GOT3 (cell line): ENCODE measurements around the gene SEC24B.

ENCODE experiments used
- DNase-seq: peaks from one replicate; lab custom pipeline; 2025; ENCODE audit warnings: mixed read lengths; lab: John Stamatoyannopoulos, UW

The SEC24B gene

GRCh38 chr4:109433205-109434006 is at the start of gene SEC24B:
TSS of gene SEC24B (plus strand) at chr4:109433815. CDS start at chr4:109433870, 55 bp downstream.
- DNase-seq: peak; percentile 56

- DNase-seq: no peak
Measured at GRCh38 chr4:109383823-109384222, 49.8 kb upstream of the SEC24B start.

GRCh38 chr4:109385260-109385659 is 48.4 kb upstream of the SEC24B start:
- DNase-seq: no peak

- no peak for DNase-seq
Measured at GRCh38 chr4:109389369-109390114, 44.1 kb upstream of the SEC24B start.

DNA sequence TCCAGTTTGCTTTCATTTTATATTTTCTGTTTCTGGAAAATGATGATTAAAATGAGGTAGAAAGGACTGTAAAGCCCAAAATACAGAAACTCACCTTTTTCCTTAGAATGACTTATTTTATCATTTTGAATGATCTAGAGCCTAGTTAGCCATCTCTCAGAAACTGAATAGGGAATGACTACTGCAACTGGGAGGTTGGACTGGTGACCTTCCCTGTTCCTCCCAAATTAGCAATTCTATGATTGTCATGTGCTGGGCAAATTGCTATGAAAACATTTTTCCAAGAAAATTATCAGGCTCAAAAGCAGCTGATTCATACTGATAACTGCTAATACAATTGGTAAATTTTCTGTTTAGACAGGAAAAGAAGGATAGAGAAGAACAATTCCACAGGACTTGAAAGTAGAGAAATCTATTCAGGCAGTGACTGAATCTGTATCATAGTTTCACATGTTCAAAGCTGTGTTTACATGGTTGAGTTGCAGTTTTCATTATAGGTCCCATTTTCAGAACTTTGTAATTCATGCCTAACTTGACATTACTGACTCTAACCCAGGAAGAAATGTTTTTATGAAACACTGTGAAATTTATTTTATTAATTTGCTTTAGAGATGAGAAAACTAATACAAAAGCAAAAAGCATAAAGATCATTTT is 43.4 kb upstream of the SEC24B start:
- DNase-seq: no peak

DNA sequence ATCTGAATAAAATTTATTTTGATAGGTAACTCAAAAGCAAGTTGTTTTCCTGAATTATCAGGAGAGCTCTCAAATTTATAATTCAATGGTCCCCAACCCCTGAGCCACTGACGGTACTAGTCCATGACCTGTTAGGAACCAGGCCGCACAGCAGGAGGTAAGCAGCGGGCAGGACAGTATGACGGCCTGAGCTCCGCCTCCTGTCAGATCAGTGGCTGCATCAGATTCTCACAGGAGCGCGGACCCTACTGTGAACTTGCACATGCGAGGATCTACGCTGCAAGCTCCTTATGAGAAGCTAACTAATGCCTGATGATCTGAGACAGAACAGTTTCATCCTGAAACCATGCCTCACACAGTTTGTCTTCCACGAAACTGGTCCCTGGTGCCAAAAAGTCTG is 37.9 kb upstream of the SEC24B start:
- no peak for DNase-seq

GRCh38 chr4:109398928-109399327 is 34.7 kb upstream of the SEC24B start:
- no peak for DNase-seq

GRCh38 chr4:109406337-109406931 is 27.2 kb upstream of the SEC24B start:
- no peak for DNase-seq

GRCh38 chr4:109407027-109407737 is 26.4 kb upstream of the SEC24B start:
- DNase-seq: no peak

DNA sequence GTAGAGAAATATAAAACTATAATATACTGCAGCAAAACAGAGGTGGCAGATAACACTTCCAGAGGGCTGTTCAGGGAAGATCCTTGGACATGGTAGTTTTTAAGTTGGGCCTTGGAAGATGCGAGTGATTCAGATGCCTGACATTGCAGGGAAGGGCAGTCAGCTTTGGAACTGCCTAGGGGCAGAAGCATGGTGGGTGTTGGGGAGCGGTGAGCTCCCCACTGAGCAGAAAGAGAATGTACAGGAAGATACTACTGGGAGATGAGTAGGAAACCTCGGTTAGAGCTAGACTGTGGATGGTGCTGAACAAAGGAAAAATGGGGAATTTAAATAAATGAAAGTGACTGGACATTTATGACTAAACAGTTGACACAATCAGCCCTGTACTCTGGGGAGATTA is 24.9 kb upstream of the SEC24B start:
- DNase-seq: no peak

DNA sequence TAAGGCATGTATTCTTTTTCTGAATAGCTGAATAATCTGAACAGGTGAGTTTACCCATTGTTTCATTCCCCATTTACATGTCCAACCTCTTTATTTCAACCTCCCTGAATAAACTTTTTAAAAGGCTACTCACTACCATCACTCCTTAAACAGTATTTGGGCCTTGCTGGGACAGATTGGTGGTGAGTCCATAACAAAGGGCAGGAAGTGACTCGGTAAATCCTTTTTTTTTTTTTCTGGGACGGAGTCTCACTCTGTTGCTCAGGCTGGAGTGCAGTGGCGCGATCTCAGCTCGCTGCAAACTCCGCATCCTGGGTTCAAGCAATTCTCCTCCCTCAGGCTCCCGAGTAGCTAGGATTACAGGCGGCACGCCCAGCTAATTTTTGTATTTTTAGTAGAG is 23.4 kb upstream of the SEC24B start:
- DNase-seq: no peak

- no peak for DNase-seq
Measured at GRCh38 chr4:109410776-109411175, 22.8 kb upstream of the SEC24B start.

- DNase-seq: no peak
Measured at GRCh38 chr4:109411964-109412363, 21.7 kb upstream of the SEC24B start.

DNA sequence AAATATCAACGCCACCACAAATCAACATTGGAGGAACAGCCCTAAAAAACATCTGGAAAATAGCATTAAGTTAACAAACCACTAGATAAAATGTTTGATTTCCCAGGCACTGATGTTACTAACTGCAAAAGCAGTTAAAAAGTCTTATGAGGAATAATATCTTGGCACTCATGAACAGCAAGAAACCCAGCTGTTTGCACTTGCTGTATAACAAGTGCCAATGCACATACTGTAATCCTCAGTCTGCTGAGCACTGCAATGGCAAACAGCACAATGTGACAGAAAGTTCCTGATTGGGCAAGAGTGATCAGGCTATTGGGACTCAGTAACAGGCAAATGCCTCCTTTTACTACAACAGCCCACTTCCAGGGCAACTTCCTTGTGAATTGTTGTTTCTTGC is 20.8 kb upstream of the SEC24B start:
- no peak for DNase-seq

GRCh38 chr4:109414938-109415337 is 18.7 kb upstream of the SEC24B start:
- DNase-seq: no peak

- no peak for DNase-seq
Measured at GRCh38 chr4:109418588-109418987, 15.0 kb upstream of the SEC24B start.

DNA sequence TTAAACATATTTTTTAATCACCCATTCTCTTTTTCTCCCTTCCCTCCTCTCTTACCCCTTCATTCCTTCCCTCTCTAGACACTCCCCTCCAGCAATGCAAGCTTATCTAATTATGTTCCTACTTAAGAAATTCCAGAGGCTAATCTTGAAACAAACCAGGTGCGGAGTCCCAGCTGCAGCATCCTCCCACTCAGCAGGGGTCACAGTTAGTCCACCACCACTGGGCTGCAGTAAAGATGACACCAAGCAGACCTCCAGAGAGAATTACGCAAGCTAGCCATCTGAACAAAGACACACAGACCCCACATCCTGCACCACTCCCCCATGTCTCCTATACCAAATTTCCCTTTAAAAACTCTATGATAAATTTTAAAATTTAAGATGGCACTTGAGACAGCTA is 13.9 kb upstream of the SEC24B start:
- no peak for DNase-seq

- DNase-seq: no peak
Measured at GRCh38 chr4:109424093-109424841, 9.3 kb upstream of the SEC24B start.

DNA sequence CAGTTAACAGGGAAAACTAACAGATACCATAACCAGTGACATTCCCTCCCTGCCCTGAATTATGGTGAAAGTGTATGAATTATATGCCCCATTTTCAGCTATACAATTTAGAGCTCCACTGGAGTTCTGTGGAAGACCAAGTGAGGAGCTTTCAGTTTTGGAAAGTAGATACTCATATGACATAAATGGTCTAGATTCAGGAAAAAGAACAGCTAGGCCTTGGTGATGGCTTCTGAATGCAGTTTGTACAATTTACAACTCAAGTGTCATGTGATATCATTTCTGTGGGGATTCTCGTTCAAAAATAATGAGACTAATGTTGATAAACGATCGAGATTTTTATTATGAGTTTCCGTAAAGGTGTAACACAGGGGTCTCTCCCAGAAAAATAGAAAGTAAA is 8.2 kb upstream of the SEC24B start:
- DNase-seq: no peak

GRCh38 chr4:109429545-109429944 is 4.1 kb upstream of the SEC24B start:
- no peak for DNase-seq

DNA sequence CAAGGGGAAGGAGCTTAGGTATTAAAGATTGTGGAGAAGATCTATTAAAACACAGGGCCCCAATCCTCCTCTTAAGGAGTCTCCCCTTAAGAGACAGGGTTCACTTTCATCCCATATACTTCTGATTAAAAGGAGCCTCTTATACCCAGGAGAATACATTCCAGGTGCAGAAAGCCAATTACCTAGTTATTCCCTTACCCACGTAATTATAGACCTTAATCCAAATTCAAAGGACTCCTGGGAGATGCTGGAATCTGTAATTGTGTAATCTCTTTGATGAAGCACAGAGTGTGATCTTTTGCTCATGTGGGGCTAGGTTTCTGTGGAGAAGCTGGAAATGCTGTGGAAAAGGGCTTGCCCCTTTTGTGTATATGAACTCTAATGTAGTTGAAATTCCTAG is 1.4 kb upstream of the SEC24B start:
- no peak for DNase-seq
